ENCODE results near the gene HHLA2.

- no peak for TF ChIP-seq CTCF (conservative IDR thresholded peaks at IDR 0.05; ENCODE audit: low read depth in 2 of 2)
- TF ChIP-seq POLR2AphosphoS5 (IDR thresholded peaks at IDR 0.05; ENCODE audit: low read depth), result no peak
Measured at GRCh38 chr3:108388136-108389132, 92.1 kb downstream of the HHLA2 start.

All from GM23338 (cell line).